ENCODE results near the gene ATP1B1.

DNA sequence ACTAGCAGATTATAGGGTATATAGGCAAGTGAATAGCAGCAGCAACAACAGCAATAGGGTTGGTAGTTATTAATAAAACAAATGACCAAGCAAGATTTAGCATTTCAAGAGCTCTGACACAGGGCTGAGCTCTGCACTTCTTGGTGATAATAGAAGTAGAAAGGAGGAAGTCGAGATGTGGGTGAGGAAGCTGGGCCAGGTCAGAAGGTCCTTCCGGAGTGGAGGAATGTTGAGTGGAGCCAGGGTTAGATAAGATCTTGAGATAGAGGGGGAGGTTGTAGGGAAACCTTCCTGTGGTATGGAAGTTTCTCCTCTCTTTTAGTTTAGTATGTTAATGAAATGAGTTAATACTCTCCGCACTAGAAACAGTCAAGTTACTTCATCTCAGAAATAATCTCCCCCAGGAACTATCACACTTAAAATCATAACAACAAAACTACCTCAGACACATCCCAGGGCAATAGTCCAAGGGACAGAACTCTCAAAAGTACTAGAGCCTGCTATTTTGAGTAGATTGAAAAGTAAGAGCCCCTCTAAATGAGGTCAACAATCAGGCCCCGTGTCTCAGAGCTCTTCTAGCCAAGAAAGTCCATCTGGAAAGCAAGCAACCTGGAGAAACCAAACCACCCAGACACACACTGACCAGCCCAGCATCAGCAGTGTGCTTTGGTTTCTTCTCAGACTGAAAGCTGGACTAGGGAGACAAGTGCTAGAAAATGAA is 45.4 kb upstream of the ATP1B1 start:
- no peak for TF ChIP-seq TARDBP (CRISPR knock-in tag; IDR thresholded peaks at IDR 0.05)
- no peak for TF ChIP-seq ZBTB1 (CRISPR knock-in tag; IDR thresholded peaks at IDR 0.05; ENCODE audit: borderline replicate concordance)
